NCI-H345 (cell line): ENCODE measurements around the gene HEXD.
A peak's percentile ranks its signal among the peaks of the same experiment; 100 is the strongest.
"Not testable (repeated sequence)": the region's sequence is repeated elsewhere in the genome, so short reads cannot be mapped to it uniquely, and the experiment has no call there.

ENCODE experiments used
- DNase-seq: peaks from one replicate; lab custom pipeline; 2025; lab: John Stamatoyannopoulos, UW

The HEXD gene

GRCh38 chr17:82382220-82382932 is 35.8 kb upstream of the HEXD start:
- not testable (repeated sequence) for DNase-seq

GRCh38 chr17:82382933-82383255 is 35.3 kb upstream of the HEXD start:
- no peak for DNase-seq

GRCh38 chr17:82383411-82383810 is 34.7 kb upstream of the HEXD start:
- peak; percentile 13 for DNase-seq

GRCh38 chr17:82384051-82384729 is 34.0 kb upstream of the HEXD start:
- DNase-seq: peak; percentile 57

- peak; percentile 85 for DNase-seq
Observed at GRCh38 chr17:82384730-82385481, 33.2 kb upstream of the HEXD start.

- no peak for DNase-seq
Observed at GRCh38 chr17:82385559-82386254, 32.4 kb upstream of the HEXD start.

- no peak for DNase-seq
Observed at GRCh38 chr17:82386255-82386831, 31.8 kb upstream of the HEXD start.

- no peak for DNase-seq
Observed at GRCh38 chr17:82386881-82387704, 31.1 kb upstream of the HEXD start.

- DNase-seq: no peak
Observed at GRCh38 chr17:82387705-82388106, 30.4 kb upstream of the HEXD start.

GRCh38 chr17:82388223-82388921 is 29.8 kb upstream of the HEXD start:
- DNase-seq: no peak

GRCh38 chr17:82388922-82389283 is 29.2 kb upstream of the HEXD start:
- no peak for DNase-seq

GRCh38 chr17:82389379-82389778 is 28.8 kb upstream of the HEXD start:
- DNase-seq: no peak

GRCh38 chr17:82390015-82390859 is 27.9 kb upstream of the HEXD start:
- no peak for DNase-seq

- no peak for DNase-seq
Observed at GRCh38 chr17:82390860-82391435, 27.2 kb upstream of the HEXD start.

- DNase-seq: no peak
Observed at GRCh38 chr17:82391496-82392066, 26.6 kb upstream of the HEXD start.

- DNase-seq: no peak
Observed at GRCh38 chr17:82392209-82392920, 25.8 kb upstream of the HEXD start.

- no peak for DNase-seq
Observed at GRCh38 chr17:82392941-82393340, 25.2 kb upstream of the HEXD start.

- no peak for DNase-seq
Observed at GRCh38 chr17:82394278-82394677, 23.9 kb upstream of the HEXD start.
